H9 (cell line): ENCODE results near the gene POU2AF3. TPM values are rescaled to one million over a fixed set of nuclear protein-coding genes. Genes with fewer than 3 reads are reported as not detected.

Experiments used
- DNase-seq: peaks from one replicate; pipeline ENCODE4 v3.0.0-alpha.2; 2017
- H2AFZ ChIP-seq: one replicate; pipeline ENCODE4 v1.6.1; 2013; ENCODE audit warnings: mild to moderate bottlenecking, low read length, control low read depth, moderate library complexity
- H2AK5ac ChIP-seq: 2 replicates; pipeline ENCODE4 v1.6.1; 2013; ENCODE audit warnings: low read length, control low read depth, mixed read lengths; ENCODE audit not compliant: insufficient read length
- H2BK120ac ChIP-seq: one replicate; pipeline ENCODE4 v1.6.1; 2013; ENCODE audit warnings: low read depth, mild to moderate bottlenecking, low read length, control low read depth, inconsistent platforms; ENCODE audit not compliant: poor library complexity, severe bottlenecking
- H2BK12ac ChIP-seq: 2 replicates; pipeline ENCODE4 v1.6.1; 2013; ENCODE audit warnings: low read length, control low read depth, mixed read lengths, low read depth; ENCODE audit not compliant: insufficient read length
- H2BK15ac ChIP-seq: 2 replicates; pipeline ENCODE4 v1.6.1; 2013; ENCODE audit warnings: low read depth, low read length, control low read depth
- H2BK20ac ChIP-seq: one replicate; pipeline ENCODE4 v1.6.1; 2013; ENCODE audit warnings: low read depth, mild to moderate bottlenecking, low read length, control low read depth, inconsistent platforms; ENCODE audit not compliant: poor library complexity, severe bottlenecking
- H2BK5ac ChIP-seq: 2 replicates; pipeline ENCODE4 v1.6.1; 2013; ENCODE audit warnings: low read length, control low read depth, mixed read lengths; ENCODE audit not compliant: insufficient read length
- H3K14ac ChIP-seq: 2 replicates; pipeline ENCODE4 v1.6.1; 2013; ENCODE audit warnings: low read length, control low read depth; ENCODE audit not compliant: insufficient read depth
- H3K18ac ChIP-seq: 2 replicates; pipeline ENCODE4 v1.6.1; 2013; ENCODE audit warnings: low read depth, mild to moderate bottlenecking, mixed read lengths, low read length, control low read depth; ENCODE audit not compliant: insufficient read length
- H3K23ac ChIP-seq: 2 replicates; pipeline ENCODE4 v1.6.1; 2013; ENCODE audit warnings: low read length, control low read depth, mixed read lengths, low read depth; ENCODE audit not compliant: insufficient read length
- H3K23me2 ChIP-seq: 2 replicates; pipeline ENCODE4 v1.6.1; 2013; ENCODE audit warnings: low read depth, mild to moderate bottlenecking, mixed read lengths, low read length, control low read depth; ENCODE audit not compliant: insufficient read length, poor library complexity, severe bottlenecking
- H3K27ac ChIP-seq: 2 replicates; pipeline ENCODE4 v1.5.1; 2013; ENCODE audit warnings: low read length, control low read depth, mixed read lengths, low read depth; ENCODE audit not compliant: insufficient read length
- H3K27me3 ChIP-seq: 2 replicates; pipeline ENCODE4 v1.6.1; 2013; ENCODE audit warnings: low read length, control low read depth, inconsistent platforms; ENCODE audit not compliant: insufficient read depth
- H3K4ac ChIP-seq: 2 replicates; pipeline ENCODE4 v1.6.1; 2013; ENCODE audit warnings: low read depth, mild to moderate bottlenecking, control low read depth, inconsistent platforms, low read length, moderate library complexity
- H3K4me1 ChIP-seq: 2 replicates; pipeline ENCODE4 v1.6.1; 2013; ENCODE audit warnings: low read length, control low read depth, inconsistent platforms; ENCODE audit not compliant: insufficient read depth
- H3K4me2 ChIP-seq: 2 replicates; pipeline ENCODE4 v1.6.1; 2013; ENCODE audit warnings: low read length, control low read depth, mixed read lengths; ENCODE audit not compliant: insufficient read length, insufficient read depth
- H3K56ac ChIP-seq: 2 replicates; pipeline ENCODE4 v1.6.1; 2013; ENCODE audit warnings: low read depth, mild to moderate bottlenecking, mixed read lengths, low read length, control low read depth; ENCODE audit not compliant: insufficient read length
- H3K79me1 ChIP-seq: 2 replicates; pipeline ENCODE4 v1.6.1; 2013; ENCODE audit warnings: low read depth, mild to moderate bottlenecking, moderate library complexity, low read length, control low read depth, inconsistent platforms; ENCODE audit not compliant: insufficient read depth, poor library complexity, severe bottlenecking
- H3K79me2 ChIP-seq: 2 replicates; pipeline ENCODE4 v1.6.1; 2013; ENCODE audit warnings: low read length, control low read depth, inconsistent platforms; ENCODE audit not compliant: insufficient read depth
- H3K9ac ChIP-seq: 2 replicates; pipeline ENCODE4 v1.6.1; 2013; ENCODE audit warnings: low read length, control low read depth, mixed read lengths; ENCODE audit not compliant: insufficient read length; ENCODE audit errors: extremely low read depth
- H3K9me3 ChIP-seq: one replicate; pipeline ENCODE4 v1.6.1; 2013; ENCODE audit warnings: low read depth, low read length, inconsistent platforms; ENCODE audit not compliant: control insufficient read depth
- H3T11ph ChIP-seq: one replicate; pipeline ENCODE4 v1.6.1; 2013; ENCODE audit warnings: mild to moderate bottlenecking, low read length, control low read depth, inconsistent platforms
- H4K20me1 ChIP-seq: one replicate; pipeline ENCODE4 v1.6.1; 2013; ENCODE audit not compliant: control insufficient read depth, insufficient read length, insufficient read depth
- H4K5ac ChIP-seq: 2 replicates; pipeline ENCODE4 v1.6.1; 2013; ENCODE audit warnings: low read depth, mild to moderate bottlenecking, mixed read lengths, low read length, control low read depth; ENCODE audit not compliant: insufficient read length
- H4K8ac ChIP-seq: replicated peaks from 2 replicates; pipeline ENCODE4 v1.6.1; 2013; ENCODE audit warnings: low read length, control low read depth, mixed read lengths, low read depth; ENCODE audit not compliant: insufficient read length
- H4K91ac ChIP-seq: 2 replicates; pipeline ENCODE4 v1.6.1; 2013; ENCODE audit warnings: low read depth, mild to moderate bottlenecking, moderate library complexity, mixed read lengths, low read length, control low read depth; ENCODE audit not compliant: insufficient read length
- H3K27ac Mint-ChIP-seq, 3 experiments: 2 replicates in 2 of 3; 3 replicates in 1 of 3; pipeline ENCODE4 v1.8.0; 2020 to 2021; ENCODE audit warnings: mixed read lengths in 3 of 3, mild to moderate bottlenecking in 1 of 3, moderate library complexity in 1 of 3
- H3K27me3 Mint-ChIP-seq: 2 replicates; pipeline ENCODE4 v1.8.0; 2021; ENCODE audit warnings: low read depth, mild to moderate bottlenecking, moderate library complexity, mixed read lengths
- H3K36me3 Mint-ChIP-seq, 3 experiments: 2 replicates in 2 of 3; 3 replicates in 1 of 3; pipeline ENCODE4 v1.8.0; 2020 to 2021; ENCODE audit warnings: low read depth in 3 of 3, mixed read lengths in 3 of 3; ENCODE audit not compliant: insufficient read depth in 1 of 3
- H3K4me1 Mint-ChIP-seq, 2 experiments: 2 replicates each; pipeline ENCODE4 v1.8.0; 2020; ENCODE audit warnings: mixed read lengths in 2 of 2
- H3K4me3 Mint-ChIP-seq, 2 experiments: 2 replicates in 1 of 2; 3 replicates in 1 of 2; pipeline ENCODE4 v1.8.0; 2020 to 2021; ENCODE audit warnings: mild to moderate bottlenecking in 2 of 2, mixed read lengths in 2 of 2, moderate library complexity in 1 of 2
- H3K9me3 Mint-ChIP-seq, 2 experiments: 2 replicates in 1 of 2; 3 replicates in 1 of 2; pipeline ENCODE4 v1.8.0; 2020; ENCODE audit warnings: mild to moderate bottlenecking in 2 of 2, mixed read lengths in 2 of 2, moderate library complexity in 1 of 2
- WGBS: extraction: QIAGEN DNeasy Blood & Tissue Kit; methylation state at CpG from one replicate; pipeline ENCODE4 v1.1.7; 2013; ENCODE audit warnings: missing lambda C conversion rate, low lambda C conversion rate, mixed read lengths; ENCODE audit not compliant: insufficient read length; ENCODE audit errors: extremely low coverage; 5-methylcytosine and 5-hydroxymethylcytosine counted together
- total RNA-seq: library from RNA; stranded (reverse); gene quantifications from 2 replicates; pipeline ENCODE4 v1.2.1, GENCODE V29; 2021
- TF ChIP-seq, protein P1 (sequence below): fragments of 200-600 bp; sonication (generic); conservative IDR thresholded peaks from 3 replicates; pipeline ENCODE4 v1.8.0; 2021; ENCODE audit warnings: antibody characterized with exemption, mild to moderate bottlenecking

The POU2AF3 gene
- total RNA-seq, 1 experiment from 2014 or later, result 0.52 TPM

DNA sequence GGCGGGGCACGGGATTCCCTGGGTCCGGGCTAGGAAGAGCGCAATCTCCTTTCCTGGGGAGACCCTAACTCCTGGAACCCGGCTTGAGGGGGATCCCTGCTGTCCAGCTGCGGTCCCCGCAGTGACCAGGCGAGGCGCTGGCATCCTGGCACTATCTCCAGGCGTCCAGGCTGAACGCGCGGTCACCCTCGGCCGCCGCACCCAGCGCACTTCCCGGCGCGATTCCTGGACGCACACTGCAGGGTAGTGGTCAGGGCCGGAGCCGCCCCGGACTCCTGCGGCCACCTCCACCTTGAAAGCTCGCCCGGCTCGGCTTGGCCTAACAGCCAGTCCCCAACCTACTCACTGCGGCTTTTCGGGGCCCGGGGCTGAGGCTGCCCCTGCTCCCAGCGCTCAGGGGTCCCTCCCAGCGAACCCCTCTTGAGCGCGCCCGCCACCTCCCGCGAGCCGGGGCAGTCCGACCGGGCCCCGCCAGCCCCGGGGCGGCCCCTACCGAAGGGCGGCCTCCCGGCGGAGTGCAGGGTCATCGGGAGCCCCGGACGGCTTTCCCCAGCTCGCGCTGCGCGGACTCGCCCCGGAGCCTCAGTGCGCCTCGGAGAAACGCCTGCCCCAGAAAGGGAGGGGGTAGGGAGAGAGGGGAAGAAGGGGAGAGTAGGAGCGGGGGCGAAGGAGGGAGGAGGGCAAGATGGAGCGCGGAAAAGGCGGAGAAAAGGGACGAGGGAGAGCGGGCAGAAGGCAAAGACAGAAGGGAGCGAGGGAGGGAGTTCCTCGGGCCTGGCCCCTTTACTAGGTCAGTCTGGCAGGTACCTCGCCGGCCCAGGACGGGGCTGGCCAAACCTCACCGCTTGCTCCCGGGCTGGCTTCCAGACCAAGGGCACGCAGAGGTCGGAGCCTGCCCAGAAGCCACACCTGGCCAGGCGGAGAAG, 1.0 kb downstream of the POU2AF3 start:
- Histone ChIP-seq H3K79me2 (no peaks in the 10 kb centered on the region), H4K91ac (no peak overlapping the region), H2BK20ac (no peak overlapping the region), H4K20me1 (no peaks in the 10 kb centered on the region), H3T11ph (no peak overlapping the region), H3K18ac (peak overlapping the region; percentile 70), H3K4me2 (peak overlapping the region; percentile 45), H3K27me3 (no peaks in the 10 kb centered on the region; the same call in 1 of the 2 replicates), H3K9ac (no peak overlapping the region), H2BK5ac (no peak overlapping the region), H3K4me1 (peaks cover 6% of the 10 kb centered on the region; the same call in 1 of the 2 replicates), H3K4ac (no peak overlapping the region), H3K27ac (no peak overlapping the region), H4K8ac (no peak overlapping the region), H2AFZ (no peak overlapping the region), H4K5ac (no peak overlapping the region), H3K56ac (no peak overlapping the region), H2BK120ac (no peak overlapping the region), H3K79me1 (no peaks in the 10 kb centered on the region), H3K23ac (no peak overlapping the region), H3K14ac (peak overlapping the region; percentile 74), H2BK15ac (no peak overlapping the region), H3K9me3 (no peaks in the 10 kb centered on the region), H2BK12ac (no peak overlapping the region), H3K23me2 (peaks cover 15% of the 10 kb centered on the region), H2AK5ac (no peak overlapping the region)
- Mint-ChIP-seq H3K27me3 (peaks cover 49% of the 10 kb centered on the region), H3K4me1 (peaks cover 24 to 41% of the 10 kb centered on the region in 2 experiments), H3K36me3 (no peaks in the 10 kb centered on the region; a peak in 1 of 7 replicates), H3K27ac (no peak overlapping the region), H3K4me3 (peak overlapping the region; percentile 70 to 82), H3K9me3 (no peaks in the 10 kb centered on the region)
- TF ChIP-seq, protein P1, sequence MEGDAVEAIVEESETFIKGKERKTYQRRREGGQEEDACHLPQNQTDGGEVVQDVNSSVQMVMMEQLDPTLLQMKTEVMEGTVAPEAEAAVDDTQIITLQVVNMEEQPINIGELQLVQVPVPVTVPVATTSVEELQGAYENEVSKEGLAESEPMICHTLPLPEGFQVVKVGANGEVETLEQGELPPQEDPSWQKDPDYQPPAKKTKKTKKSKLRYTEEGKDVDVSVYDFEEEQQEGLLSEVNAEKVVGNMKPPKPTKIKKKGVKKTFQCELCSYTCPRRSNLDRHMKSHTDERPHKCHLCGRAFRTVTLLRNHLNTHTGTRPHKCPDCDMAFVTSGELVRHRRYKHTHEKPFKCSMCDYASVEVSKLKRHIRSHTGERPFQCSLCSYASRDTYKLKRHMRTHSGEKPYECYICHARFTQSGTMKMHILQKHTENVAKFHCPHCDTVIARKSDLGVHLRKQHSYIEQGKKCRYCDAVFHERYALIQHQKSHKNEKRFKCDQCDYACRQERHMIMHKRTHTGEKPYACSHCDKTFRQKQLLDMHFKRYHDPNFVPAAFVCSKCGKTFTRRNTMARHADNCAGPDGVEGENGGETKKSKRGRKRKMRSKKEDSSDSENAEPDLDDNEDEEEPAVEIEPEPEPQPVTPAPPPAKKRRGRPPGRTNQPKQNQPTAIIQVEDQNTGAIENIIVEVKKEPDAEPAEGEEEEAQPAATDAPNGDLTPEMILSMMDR, result peak; percentile 61
- no CpG with 5 or more reads among the region's 77 CpGs for WGBS
- DNase-seq, result peak; percentile 66
